Right atrium auricular region (tissue), 2 donors: ENCODE measurements around the gene CXCL6. TPM values are rescaled to one million over a fixed set of nuclear protein-coding genes. Genes with fewer than 3 reads are reported as not detected.

Source experiments
- DNase-seq: peaks from one replicate; pipeline ENCODE4 v3.0.0-alpha.2; 2019; ENCODE audit warnings: low spot score
- H3K27ac ChIP-seq, 2 donors: fragments of 200-600 bp; sonication (generic); 1 replicate in 1 of 2; 2 replicates in 1 of 2; pipeline ENCODE4 v1.5.1; 2016 to 2019
- H3K27me3 ChIP-seq, 2 donors: fragments of 200-600 bp; sonication (generic); one replicate each; pipeline versions ENCODE4 v1.5.1 to v1.6.0; 2017 to 2019
- H3K36me3 ChIP-seq: fragments of 200-600 bp; sonication (generic); one replicate; pipeline ENCODE4 v1.5.1; 2016
- H3K4me1 ChIP-seq, 2 donors: fragments of 200-600 bp; sonication (generic); one replicate each; pipeline versions ENCODE4 v1.5.1 to v1.6.0; 2017 to 2019
- H3K4me3 ChIP-seq, 2 donors: fragments of 200-600 bp; sonication (generic); 1 replicate in 1 of 2; 2 replicates in 1 of 2; pipeline ENCODE4 v1.5.1; 2017 to 2019; ENCODE audit warnings: mild to moderate bottlenecking in 1 of 2, moderate library complexity in 1 of 2
- H3K9me3 ChIP-seq, 2 donors: fragments of 200-600 bp; sonication (generic); one replicate each; pipeline ENCODE4 v1.5.1; 2019
- total RNA-seq, 2 donors: library from RNA; depleted of rRNA; stranded (reverse); fragments of >200 nt; gene quantifications; one replicate each; pipeline ENCODE4 v1.1.0, GENCODE V29; 2016
- TF ChIP-seq, protein P1 (sequence below), 2 donors: fragments of 200-600 bp; sonication (generic); IDR thresholded peaks; one replicate each; pipeline ENCODE4 v1.5.1; 2019; ENCODE audit warnings: antibody characterized with exemption in 2 of 2

The CXCL6 gene
- total RNA-seq, 2 donors from 2014 or later: 0.44 to 2.4 TPM

DNA sequence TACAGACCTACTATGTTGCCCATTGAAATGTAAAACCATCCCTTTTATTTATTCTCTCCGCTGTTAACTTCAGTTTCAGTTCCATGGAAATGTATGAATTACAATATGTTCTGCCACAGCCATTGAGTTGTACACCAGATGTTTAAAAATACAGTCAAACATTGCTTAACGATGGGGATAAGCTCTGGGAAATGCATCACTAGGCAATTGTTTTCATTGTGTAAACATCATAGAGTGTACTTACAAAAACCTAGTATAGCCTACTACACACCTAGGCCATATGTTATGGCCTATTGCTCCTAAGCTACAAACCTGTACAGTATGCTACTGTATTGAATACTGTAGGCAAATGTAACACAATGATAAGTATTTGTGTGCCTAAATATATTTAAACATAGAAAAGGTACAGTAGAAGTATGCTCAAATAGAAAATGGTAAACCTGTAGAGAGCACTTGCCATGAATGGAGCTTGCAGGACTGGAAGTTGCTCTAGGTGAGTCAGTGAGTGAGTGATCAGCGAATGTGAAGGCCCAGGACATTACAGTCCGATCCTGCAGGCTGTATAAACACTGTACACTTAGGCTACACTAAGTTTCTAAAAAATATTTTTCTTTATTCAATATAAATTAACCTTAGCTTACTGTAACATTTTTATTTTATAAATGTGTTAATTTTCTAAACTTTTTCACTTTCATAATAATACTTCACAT is 13.9 kb downstream of the CXCL6 start:
- Histone ChIP-seq H3K4me3 (no peak overlapping the region), H3K4me1 (no peaks in the 10 kb centered on the region), H3K27ac (no peak overlapping the region), H3K27me3 (no peaks in the 10 kb centered on the region), H3K36me3 (no peaks in the 10 kb centered on the region), H3K9me3 (no peaks in the 10 kb centered on the region)
- DNase-seq: no peak
- TF ChIP-seq, protein P1, sequence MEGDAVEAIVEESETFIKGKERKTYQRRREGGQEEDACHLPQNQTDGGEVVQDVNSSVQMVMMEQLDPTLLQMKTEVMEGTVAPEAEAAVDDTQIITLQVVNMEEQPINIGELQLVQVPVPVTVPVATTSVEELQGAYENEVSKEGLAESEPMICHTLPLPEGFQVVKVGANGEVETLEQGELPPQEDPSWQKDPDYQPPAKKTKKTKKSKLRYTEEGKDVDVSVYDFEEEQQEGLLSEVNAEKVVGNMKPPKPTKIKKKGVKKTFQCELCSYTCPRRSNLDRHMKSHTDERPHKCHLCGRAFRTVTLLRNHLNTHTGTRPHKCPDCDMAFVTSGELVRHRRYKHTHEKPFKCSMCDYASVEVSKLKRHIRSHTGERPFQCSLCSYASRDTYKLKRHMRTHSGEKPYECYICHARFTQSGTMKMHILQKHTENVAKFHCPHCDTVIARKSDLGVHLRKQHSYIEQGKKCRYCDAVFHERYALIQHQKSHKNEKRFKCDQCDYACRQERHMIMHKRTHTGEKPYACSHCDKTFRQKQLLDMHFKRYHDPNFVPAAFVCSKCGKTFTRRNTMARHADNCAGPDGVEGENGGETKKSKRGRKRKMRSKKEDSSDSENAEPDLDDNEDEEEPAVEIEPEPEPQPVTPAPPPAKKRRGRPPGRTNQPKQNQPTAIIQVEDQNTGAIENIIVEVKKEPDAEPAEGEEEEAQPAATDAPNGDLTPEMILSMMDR (IDR thresholded peaks at IDR 0.05): no peak

GRCh38 chr4:73851293-73851692 is 14.8 kb downstream of the CXCL6 start:
- Histone ChIP-seq H3K4me1 (no peaks in the 10 kb centered on the region), H3K27ac (no peak overlapping the region), H3K4me3 (no peak overlapping the region), H3K9me3 (no peaks in the 10 kb centered on the region), H3K36me3 (no peaks in the 10 kb centered on the region), H3K27me3 (no peaks in the 10 kb centered on the region)
- no peak for DNase-seq
- TF ChIP-seq, protein P1 (IDR thresholded peaks at IDR 0.05): no peak

- H3K4me1 ChIP-seq: no peaks in the 10 kb centered on the region
- no peaks in the 10 kb centered on the region for H3K9me3 ChIP-seq
- H3K4me3 ChIP-seq: no peak overlapping the region
- no peak for DNase-seq
- TF ChIP-seq, protein P1 (IDR thresholded peaks at IDR 0.05): no peak
- no peaks in the 10 kb centered on the region for H3K27me3 ChIP-seq
- H3K27ac ChIP-seq: no peak overlapping the region
- H3K36me3 ChIP-seq: no peaks in the 10 kb centered on the region
These were observed 16.3 kb downstream of the CXCL6 start for GRCh38 chr4:73852771-73853170.

- H3K9me3 ChIP-seq: no peaks in the 10 kb centered on the region
- TF ChIP-seq, protein P1 (IDR thresholded peaks at IDR 0.05): no peak
- no peak for DNase-seq
- no peak within 1 kb of the TSS for H3K27ac ChIP-seq
- H3K4me1 ChIP-seq: no peaks in the 10 kb centered on the region
- no peaks in the 10 kb centered on the region for H3K27me3 ChIP-seq
- no peaks in the 10 kb centered on the region for H3K36me3 ChIP-seq
- H3K4me3 ChIP-seq: no peak within 1 kb of the TSS
These were observed 16.8 kb downstream of the CXCL6 start, which contains the start of gene PF4V1 for GRCh38 chr4:73853246-73853704. Gene PF4V1 (plus strand): TSS chr4:73853296. CDS start chr4:73853363, 67 bp downstream.

GRCh38 chr4:73853718-73854473 is 17.4 kb downstream of the CXCL6 start:
- Histone ChIP-seq H3K9me3 (no peaks in the 10 kb centered on the region), H3K4me3 (no peak overlapping the region), H3K27me3 (no peaks in the 10 kb centered on the region), H3K36me3 (no peaks in the 10 kb centered on the region), H3K27ac (no peak overlapping the region), H3K4me1 (no peaks in the 10 kb centered on the region)
- TF ChIP-seq, protein P1 (IDR thresholded peaks at IDR 0.05): no peak
- DNase-seq: no peak
